ENCODE measurements around the gene PPP1R7. TPM values are rescaled to one million over a fixed set of nuclear protein-coding genes. Genes with fewer than 3 reads are reported as not detected.
A peak's percentile ranks its signal among the peaks of the same experiment; 100 is the strongest.

PPP1R7 gene, protein sequence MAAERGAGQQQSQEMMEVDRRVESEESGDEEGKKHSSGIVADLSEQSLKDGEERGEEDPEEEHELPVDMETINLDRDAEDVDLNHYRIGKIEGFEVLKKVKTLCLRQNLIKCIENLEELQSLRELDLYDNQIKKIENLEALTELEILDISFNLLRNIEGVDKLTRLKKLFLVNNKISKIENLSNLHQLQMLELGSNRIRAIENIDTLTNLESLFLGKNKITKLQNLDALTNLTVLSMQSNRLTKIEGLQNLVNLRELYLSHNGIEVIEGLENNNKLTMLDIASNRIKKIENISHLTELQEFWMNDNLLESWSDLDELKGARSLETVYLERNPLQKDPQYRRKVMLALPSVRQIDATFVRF
- 44.0 to 49.1 TPM (median 49.0 TPM) in 3 replicates for total RNA-seq (2021)
- percentile 61 among the genes with signal in this experiment for Bru-seq, nascent RNA
- long read RNA-seq, experiment 1, transcript PPP1R7-206 (9 exons, 965 nt), result minor isoform, 36 of 114 reads
- long read RNA-seq, experiment 1, transcript PPP1R7-201 (10 exons, 2,386 nt), result major isoform, 46 of 114 reads
- long read RNA-seq, experiment 1, partial matches to known transcripts, result 12 of 114 reads
- long read RNA-seq, experiment 1, other reads (novel, unspliced or antisense), result 16 of 114 reads
- long read RNA-seq, experiment 2, transcript PPP1R7-206 (9 exons, 965 nt), result major isoform, 20 of 83 reads
- long read RNA-seq, experiment 2, transcript PPP1R7-201 (10 exons, 2,386 nt), result major isoform, 20 of 83 reads
- long read RNA-seq, experiment 2, partial matches to known transcripts, result 28 of 83 reads
- long read RNA-seq, experiment 2, other reads (novel, unspliced or antisense), result 9 of 83 reads
- long read RNA-seq, experiment 3, transcript PPP1R7-202 (9 exons, 1,954 nt), result minor isoform, 12 of 260 reads
- long read RNA-seq, experiment 3, transcript PPP1R7-209 (9 exons, 959 nt), result minor isoform, 10 of 260 reads
- long read RNA-seq, experiment 3, transcript PPP1R7-206 (9 exons, 965 nt), result minor isoform, 53 of 260 reads
- long read RNA-seq, experiment 3, transcript PPP1R7-201 (10 exons, 2,386 nt), result major isoform, 111 of 260 reads
- long read RNA-seq, experiment 3, partial matches to known transcripts, result 35 of 260 reads
- long read RNA-seq, experiment 3, other reads (novel, unspliced or antisense), result 29 of 260 reads

DNA sequence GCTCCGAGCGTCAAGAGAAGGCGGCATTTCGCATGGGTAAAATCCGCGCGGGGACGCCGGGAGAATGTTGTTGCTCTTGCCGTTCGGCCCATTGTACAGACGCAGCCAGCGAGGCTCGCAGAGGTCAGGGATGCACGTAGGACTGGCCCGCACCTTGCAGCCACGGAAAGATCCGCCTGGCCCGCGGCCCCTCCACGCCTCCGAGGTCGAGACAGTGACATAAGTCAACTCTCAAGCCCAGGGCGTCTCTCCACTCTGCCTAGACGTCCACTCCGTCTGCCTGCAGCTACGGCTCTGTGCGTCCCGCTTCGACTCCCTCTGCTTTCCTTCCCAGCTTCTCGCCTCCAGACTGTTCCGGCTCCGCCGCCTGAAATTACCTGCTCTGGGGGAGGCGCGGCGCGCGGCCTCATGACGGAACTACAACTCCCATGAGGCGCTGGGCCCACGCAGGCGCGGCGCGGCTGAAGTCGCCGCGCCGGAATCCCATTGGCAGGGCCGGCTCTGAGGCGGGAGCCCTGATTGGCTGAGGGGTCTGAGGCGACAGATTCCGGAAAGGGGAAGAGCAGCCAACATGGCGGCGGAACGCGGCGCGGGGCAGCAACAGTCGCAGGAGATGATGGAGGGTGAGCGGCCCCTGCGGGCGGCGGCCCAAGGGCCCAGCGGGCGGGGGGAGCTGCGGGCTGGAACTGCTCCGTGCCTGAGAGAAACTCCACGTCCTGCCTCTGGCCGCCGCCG is at the start of gene PPP1R7:
Gene PPP1R7 (plus strand): TSS at position 543 of the 735 bp plus-strand sequence. CDS start 29 bp downstream, at position 572.
- H3K4me1 Mint-ChIP-seq, result peaks cover 27% of the 10 kb centered on the region
- peak; percentile 97 for DNase-seq (ENCODE audit: low spot score)

More for the DNA sequence above, at the start of gene PPP1R7:
- no peaks in the 10 kb centered on the region for H3K9me3 Mint-ChIP-seq
- ChIA-PET POLR2A (interaction anchor here (0.6 to 1.5 kb wide), 5 partner anchors 48 to 1124 kb away, joined by 3 to 7 read pairs (median 3); partner anchors contain the start of genes MTERF4 and SEPTIN2), CTCF (interaction anchor here (0.6 to 3.3 kb wide), 13 partner anchors 9 to 552 kb away, joined by 3 to 21 read pairs (median 4); partner anchors contain the start of genes HDLBP, ING5 and SEPTIN2)
- TF ChIP-seq JUN (CRISPR knock-in tag; IDR thresholded peaks at IDR 0.05), result 0 out of 2 replicates have a peak, but pooled peaks have one; percentile 39
- TF ChIP-seq ZNF232 (CRISPR knock-in tag; IDR thresholded peaks at IDR 0.05), result no peak
- TF ChIP-seq MYBL2 (CRISPR knock-in tag; IDR thresholded peaks at IDR 0.05), result peak; percentile 56; the same call in 1 of the 2 replicates
- TF ChIP-seq JAZF1 (CRISPR knock-in tag; IDR thresholded peaks at IDR 0.05), result no peak
- TF ChIP-seq, protein P1, sequence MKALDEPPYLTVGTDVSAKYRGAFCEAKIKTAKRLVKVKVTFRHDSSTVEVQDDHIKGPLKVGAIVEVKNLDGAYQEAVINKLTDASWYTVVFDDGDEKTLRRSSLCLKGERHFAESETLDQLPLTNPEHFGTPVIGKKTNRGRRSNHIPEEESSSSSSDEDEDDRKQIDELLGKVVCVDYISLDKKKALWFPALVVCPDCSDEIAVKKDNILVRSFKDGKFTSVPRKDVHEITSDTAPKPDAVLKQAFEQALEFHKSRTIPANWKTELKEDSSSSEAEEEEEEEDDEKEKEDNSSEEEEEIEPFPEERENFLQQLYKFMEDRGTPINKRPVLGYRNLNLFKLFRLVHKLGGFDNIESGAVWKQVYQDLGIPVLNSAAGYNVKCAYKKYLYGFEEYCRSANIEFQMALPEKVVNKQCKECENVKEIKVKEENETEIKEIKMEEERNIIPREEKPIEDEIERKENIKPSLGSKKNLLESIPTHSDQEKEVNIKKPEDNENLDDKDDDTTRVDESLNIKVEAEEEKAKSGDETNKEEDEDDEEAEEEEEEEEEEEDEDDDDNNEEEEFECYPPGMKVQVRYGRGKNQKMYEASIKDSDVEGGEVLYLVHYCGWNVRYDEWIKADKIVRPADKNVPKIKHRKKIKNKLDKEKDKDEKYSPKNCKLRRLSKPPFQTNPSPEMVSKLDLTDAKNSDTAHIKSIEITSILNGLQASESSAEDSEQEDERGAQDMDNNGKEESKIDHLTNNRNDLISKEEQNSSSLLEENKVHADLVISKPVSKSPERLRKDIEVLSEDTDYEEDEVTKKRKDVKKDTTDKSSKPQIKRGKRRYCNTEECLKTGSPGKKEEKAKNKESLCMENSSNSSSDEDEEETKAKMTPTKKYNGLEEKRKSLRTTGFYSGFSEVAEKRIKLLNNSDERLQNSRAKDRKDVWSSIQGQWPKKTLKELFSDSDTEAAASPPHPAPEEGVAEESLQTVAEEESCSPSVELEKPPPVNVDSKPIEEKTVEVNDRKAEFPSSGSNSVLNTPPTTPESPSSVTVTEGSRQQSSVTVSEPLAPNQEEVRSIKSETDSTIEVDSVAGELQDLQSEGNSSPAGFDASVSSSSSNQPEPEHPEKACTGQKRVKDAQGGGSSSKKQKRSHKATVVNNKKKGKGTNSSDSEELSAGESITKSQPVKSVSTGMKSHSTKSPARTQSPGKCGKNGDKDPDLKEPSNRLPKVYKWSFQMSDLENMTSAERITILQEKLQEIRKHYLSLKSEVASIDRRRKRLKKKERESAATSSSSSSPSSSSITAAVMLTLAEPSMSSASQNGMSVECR (CRISPR knock-in tag; IDR thresholded peaks at IDR 0.05; ENCODE audit: borderline replicate concordance), result peak; percentile 43; the same call in 1 of the 2 replicates
- peak; percentile 73; the same call in 1 of the 2 replicates for TF ChIP-seq FOXP1 (CRISPR knock-in tag; IDR thresholded peaks at IDR 0.05; ENCODE audit: borderline replicate concordance)
- TF ChIP-seq, protein P2, sequence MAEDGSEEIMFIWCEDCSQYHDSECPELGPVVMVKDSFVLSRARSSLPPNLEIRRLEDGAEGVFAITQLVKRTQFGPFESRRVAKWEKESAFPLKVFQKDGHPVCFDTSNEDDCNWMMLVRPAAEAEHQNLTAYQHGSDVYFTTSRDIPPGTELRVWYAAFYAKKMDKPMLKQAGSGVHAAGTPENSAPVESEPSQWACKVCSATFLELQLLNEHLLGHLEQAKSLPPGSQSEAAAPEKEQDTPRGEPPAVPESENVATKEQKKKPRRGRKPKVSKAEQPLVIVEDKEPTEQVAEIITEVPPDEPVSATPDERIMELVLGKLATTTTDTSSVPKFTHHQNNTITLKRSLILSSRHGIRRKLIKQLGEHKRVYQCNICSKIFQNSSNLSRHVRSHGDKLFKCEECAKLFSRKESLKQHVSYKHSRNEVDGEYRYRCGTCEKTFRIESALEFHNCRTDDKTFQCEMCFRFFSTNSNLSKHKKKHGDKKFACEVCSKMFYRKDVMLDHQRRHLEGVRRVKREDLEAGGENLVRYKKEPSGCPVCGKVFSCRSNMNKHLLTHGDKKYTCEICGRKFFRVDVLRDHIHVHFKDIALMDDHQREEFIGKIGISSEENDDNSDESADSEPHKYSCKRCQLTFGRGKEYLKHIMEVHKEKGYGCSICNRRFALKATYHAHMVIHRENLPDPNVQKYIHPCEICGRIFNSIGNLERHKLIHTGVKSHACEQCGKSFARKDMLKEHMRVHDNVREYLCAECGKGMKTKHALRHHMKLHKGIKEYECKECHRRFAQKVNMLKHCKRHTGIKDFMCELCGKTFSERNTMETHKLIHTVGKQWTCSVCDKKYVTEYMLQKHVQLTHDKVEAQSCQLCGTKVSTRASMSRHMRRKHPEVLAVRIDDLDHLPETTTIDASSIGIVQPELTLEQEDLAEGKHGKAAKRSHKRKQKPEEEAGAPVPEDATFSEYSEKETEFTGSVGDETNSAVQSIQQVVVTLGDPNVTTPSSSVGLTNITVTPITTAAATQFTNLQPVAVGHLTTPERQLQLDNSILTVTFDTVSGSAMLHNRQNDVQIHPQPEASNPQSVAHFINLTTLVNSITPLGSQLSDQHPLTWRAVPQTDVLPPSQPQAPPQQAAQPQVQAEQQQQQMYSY (CRISPR knock-in tag; IDR thresholded peaks at IDR 0.05), result peak; percentile 69
- peak; percentile 99 for TF ChIP-seq GTF2I (CRISPR knock-in tag; conservative IDR thresholded peaks at IDR 0.05)
- peak; percentile 82 for TF ChIP-seq NFYB (CRISPR knock-in tag; conservative IDR thresholded peaks at IDR 0.05; ENCODE audit: low read depth)
- TF ChIP-seq ZNF121 (CRISPR knock-in tag; IDR thresholded peaks at IDR 0.05), result peak; percentile 82
- TF ChIP-seq ZBTB21 (CRISPR knock-in tag; IDR thresholded peaks at IDR 0.05; ENCODE audit: borderline replicate concordance), result 0 out of 2 replicates have a peak, but pooled peaks have one; percentile 40
- TF ChIP-seq HMGA2 (CRISPR knock-in tag; IDR thresholded peaks at IDR 0.05), result peak; percentile 21; the same call in 1 of the 2 replicates
- TF ChIP-seq SP1 (CRISPR knock-in tag; conservative IDR thresholded peaks at IDR 0.05), result peak; percentile 55; the same call in 1 of the 2 replicates
- TF ChIP-seq, protein P3, sequence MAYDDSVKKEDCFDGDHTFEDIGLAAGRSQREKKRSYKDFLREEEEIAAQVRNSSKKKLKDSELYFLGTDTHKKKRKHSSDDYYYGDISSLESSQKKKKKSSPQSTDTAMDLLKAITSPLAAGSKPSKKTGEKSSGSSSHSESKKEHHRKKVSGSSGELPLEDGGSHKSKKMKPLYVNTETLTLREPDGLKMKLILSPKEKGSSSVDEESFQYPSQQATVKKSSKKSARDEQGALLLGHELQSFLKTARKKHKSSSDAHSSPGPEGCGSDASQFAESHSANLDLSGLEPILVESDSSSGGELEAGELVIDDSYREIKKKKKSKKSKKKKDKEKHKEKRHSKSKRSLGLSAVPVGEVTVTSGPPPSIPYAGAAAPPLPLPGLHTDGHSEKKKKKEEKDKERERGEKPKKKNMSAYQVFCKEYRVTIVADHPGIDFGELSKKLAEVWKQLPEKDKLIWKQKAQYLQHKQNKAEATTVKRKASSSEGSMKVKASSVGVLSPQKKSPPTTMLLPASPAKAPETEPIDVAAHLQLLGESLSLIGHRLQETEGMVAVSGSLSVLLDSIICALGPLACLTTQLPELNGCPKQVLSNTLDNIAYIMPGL (CRISPR knock-in tag; IDR thresholded peaks at IDR 0.05), result peak; percentile 55; the same call in 1 of the 2 replicates
- no peak for TF ChIP-seq ZNF263 (CRISPR knock-in tag; IDR thresholded peaks at IDR 0.05; ENCODE audit: low read depth)
- ATAC-seq, result peak; percentile 79
- H3K27me3 Mint-ChIP-seq (ENCODE audit: low read depth), result no peaks in the 10 kb centered on the region
- H3K36me3 Mint-ChIP-seq, result no peaks in the 10 kb centered on the region; the same call in 1 of the 2 replicates
- peak within 1 kb of the TSS; percentile 93 for H3K4me3 Mint-ChIP-seq
- peak within 1 kb of the TSS; percentile 96 for H3K27ac Mint-ChIP-seq

All from WTC11 (cell line).